HCT116 (cell line): ENCODE data around the gene ATP6V1E1.

Experiments
- ATF3 ChIP-seq: IDR thresholded peaks from 2 replicates; pipeline ENCODE4 v1.6.1; 2012
- CTCF ChIP-seq, 3 experiments: fragments of 200-600 bp in 1 of 3; sonication (generic) in 1 of 3; IDR thresholded peaks in 2 of 3; conservative IDR thresholded peaks in 1 of 3; 2 replicates each; pipeline ENCODE4 v1.5.1; 2012 to 2017; ENCODE audit warnings: low read depth in 2 of 3, low read length in 2 of 3, antibody characterized with exemption in 1 of 3, borderline replicate concordance in 1 of 3, control low read depth in 1 of 3, mild to moderate bottlenecking in 1 of 3, mixed read lengths in 1 of 3, mixed run types in 1 of 3, moderate library complexity in 1 of 3; ENCODE audit not compliant: insufficient read depth in 1 of 3
- EZH2 ChIP-seq: fragments of 200-600 bp; sonication (generic); IDR thresholded peaks from 2 replicates; pipeline ENCODE4 v1.6.1; 2017; ENCODE audit warnings: antibody characterized with exemption, mixed run types
- EZH2phosphoT487 ChIP-seq: fragments of 200-600 bp; IDR thresholded peaks from 2 replicates; pipeline ENCODE4 v1.6.1; 2018; ENCODE audit warnings: antibody characterized with exemption, borderline replicate concordance
- JUND ChIP-seq: IDR thresholded peaks from 2 replicates; pipeline ENCODE4 v1.6.1; 2012
- MAX ChIP-seq: IDR thresholded peaks from 2 replicates; pipeline ENCODE4 v1.6.1; 2012
- POLR2A ChIP-seq: IDR thresholded peaks from 2 replicates; pipeline ENCODE4 v1.7.0; 2011; ENCODE audit warnings: borderline replicate concordance; ENCODE audit not compliant: insufficient read depth, insufficient read length; ENCODE audit errors: extremely low read depth
- POLR2AphosphoS5 ChIP-seq: IDR thresholded peaks from 2 replicates; pipeline ENCODE4 v1.6.1; 2011; ENCODE audit warnings: mild to moderate bottlenecking, low read depth, low read length, moderate library complexity
- RAD21 ChIP-seq: IDR thresholded peaks from 2 replicates; pipeline ENCODE4 v1.6.1; 2012; ENCODE audit warnings: low read depth, mild to moderate bottlenecking
- SIN3A ChIP-seq: IDR thresholded peaks from 2 replicates; pipeline ENCODE4 v1.6.1; 2012; ENCODE audit warnings: low read depth
- SP1 ChIP-seq: IDR thresholded peaks from 2 replicates; pipeline ENCODE4 v1.6.1; 2012; ENCODE audit warnings: low read depth
- ZFX ChIP-seq: fragments of 450-650 bp; IDR thresholded peaks from 2 replicates; pipeline ENCODE4 v1.6.1; 2017

- TF ChIP-seq CTCF (IDR thresholded peaks at IDR 0.05 in 2 of 3, conservative IDR thresholded peaks at IDR 0.05 in 1 of 3; ENCODE audit: borderline replicate concordance in 1 of 3, insufficient read depth in 1 of 3, low read depth in 2 of 3, low read length in 2 of 3) (no peak), POLR2AphosphoS5 (no peak), MAX (no peak), POLR2A (no peak), ZFX (no peak), ATF3 (no peak), RAD21 (no peak), SP1 (no peak), JUND (no peak), EZH2phosphoT487 (no peak), SIN3A (no peak), EZH2 (no peak)
Observed at GRCh38 chr22:17548756-17549035, 79.9 kb downstream of the ATP6V1E1 start.
